H9 (cell line): Measurements from ENCODE around the gene OSTN. TPM values are rescaled to one million over a fixed set of nuclear protein-coding genes. Genes with fewer than 3 reads are reported as not detected.

Experiments used
- DNase-seq: peaks from one replicate; pipeline ENCODE4 v3.0.0-alpha.2; 2017
- H2AFZ ChIP-seq: one replicate; pipeline ENCODE4 v1.6.1; 2013; ENCODE audit warnings: mild to moderate bottlenecking, low read length, control low read depth, moderate library complexity
- H2AK5ac ChIP-seq: 2 replicates; pipeline ENCODE4 v1.6.1; 2013; ENCODE audit warnings: low read length, control low read depth, mixed read lengths; ENCODE audit not compliant: insufficient read length
- H2BK120ac ChIP-seq: one replicate; pipeline ENCODE4 v1.6.1; 2013; ENCODE audit warnings: low read depth, mild to moderate bottlenecking, low read length, control low read depth, inconsistent platforms; ENCODE audit not compliant: poor library complexity, severe bottlenecking
- H2BK12ac ChIP-seq: 2 replicates; pipeline ENCODE4 v1.6.1; 2013; ENCODE audit warnings: low read length, control low read depth, mixed read lengths, low read depth; ENCODE audit not compliant: insufficient read length
- H2BK15ac ChIP-seq: 2 replicates; pipeline ENCODE4 v1.6.1; 2013; ENCODE audit warnings: low read depth, low read length, control low read depth
- H2BK20ac ChIP-seq: one replicate; pipeline ENCODE4 v1.6.1; 2013; ENCODE audit warnings: low read depth, mild to moderate bottlenecking, low read length, control low read depth, inconsistent platforms; ENCODE audit not compliant: poor library complexity, severe bottlenecking
- H2BK5ac ChIP-seq: 2 replicates; pipeline ENCODE4 v1.6.1; 2013; ENCODE audit warnings: low read length, control low read depth, mixed read lengths; ENCODE audit not compliant: insufficient read length
- H3K14ac ChIP-seq: 2 replicates; pipeline ENCODE4 v1.6.1; 2013; ENCODE audit warnings: low read length, control low read depth; ENCODE audit not compliant: insufficient read depth
- H3K18ac ChIP-seq: 2 replicates; pipeline ENCODE4 v1.6.1; 2013; ENCODE audit warnings: low read depth, mild to moderate bottlenecking, mixed read lengths, low read length, control low read depth; ENCODE audit not compliant: insufficient read length
- H3K23ac ChIP-seq: 2 replicates; pipeline ENCODE4 v1.6.1; 2013; ENCODE audit warnings: low read length, control low read depth, mixed read lengths, low read depth; ENCODE audit not compliant: insufficient read length
- H3K23me2 ChIP-seq: 2 replicates; pipeline ENCODE4 v1.6.1; 2013; ENCODE audit warnings: low read depth, mild to moderate bottlenecking, mixed read lengths, low read length, control low read depth; ENCODE audit not compliant: insufficient read length, poor library complexity, severe bottlenecking
- H3K27ac ChIP-seq: 2 replicates; pipeline ENCODE4 v1.5.1; 2013; ENCODE audit warnings: low read length, control low read depth, mixed read lengths, low read depth; ENCODE audit not compliant: insufficient read length
- H3K27me3 ChIP-seq: 2 replicates; pipeline ENCODE4 v1.6.1; 2013; ENCODE audit warnings: low read length, control low read depth, inconsistent platforms; ENCODE audit not compliant: insufficient read depth
- H3K4ac ChIP-seq: 2 replicates; pipeline ENCODE4 v1.6.1; 2013; ENCODE audit warnings: low read depth, mild to moderate bottlenecking, control low read depth, inconsistent platforms, low read length, moderate library complexity
- H3K4me1 ChIP-seq: 2 replicates; pipeline ENCODE4 v1.6.1; 2013; ENCODE audit warnings: low read length, control low read depth, inconsistent platforms; ENCODE audit not compliant: insufficient read depth
- H3K4me2 ChIP-seq: 2 replicates; pipeline ENCODE4 v1.6.1; 2013; ENCODE audit warnings: low read length, control low read depth, mixed read lengths; ENCODE audit not compliant: insufficient read length, insufficient read depth
- H3K56ac ChIP-seq: 2 replicates; pipeline ENCODE4 v1.6.1; 2013; ENCODE audit warnings: low read depth, mild to moderate bottlenecking, mixed read lengths, low read length, control low read depth; ENCODE audit not compliant: insufficient read length
- H3K79me1 ChIP-seq: 2 replicates; pipeline ENCODE4 v1.6.1; 2013; ENCODE audit warnings: low read depth, mild to moderate bottlenecking, moderate library complexity, low read length, control low read depth, inconsistent platforms; ENCODE audit not compliant: insufficient read depth, poor library complexity, severe bottlenecking
- H3K79me2 ChIP-seq: 2 replicates; pipeline ENCODE4 v1.6.1; 2013; ENCODE audit warnings: low read length, control low read depth, inconsistent platforms; ENCODE audit not compliant: insufficient read depth
- H3K9ac ChIP-seq: 2 replicates; pipeline ENCODE4 v1.6.1; 2013; ENCODE audit warnings: low read length, control low read depth, mixed read lengths; ENCODE audit not compliant: insufficient read length; ENCODE audit errors: extremely low read depth
- H3K9me3 ChIP-seq: one replicate; pipeline ENCODE4 v1.6.1; 2013; ENCODE audit warnings: low read depth, low read length, inconsistent platforms; ENCODE audit not compliant: control insufficient read depth
- H3T11ph ChIP-seq: one replicate; pipeline ENCODE4 v1.6.1; 2013; ENCODE audit warnings: mild to moderate bottlenecking, low read length, control low read depth, inconsistent platforms
- H4K20me1 ChIP-seq: one replicate; pipeline ENCODE4 v1.6.1; 2013; ENCODE audit not compliant: control insufficient read depth, insufficient read length, insufficient read depth
- H4K5ac ChIP-seq: 2 replicates; pipeline ENCODE4 v1.6.1; 2013; ENCODE audit warnings: low read depth, mild to moderate bottlenecking, mixed read lengths, low read length, control low read depth; ENCODE audit not compliant: insufficient read length
- H4K8ac ChIP-seq: replicated peaks from 2 replicates; pipeline ENCODE4 v1.6.1; 2013; ENCODE audit warnings: low read length, control low read depth, mixed read lengths, low read depth; ENCODE audit not compliant: insufficient read length
- H4K91ac ChIP-seq: 2 replicates; pipeline ENCODE4 v1.6.1; 2013; ENCODE audit warnings: low read depth, mild to moderate bottlenecking, moderate library complexity, mixed read lengths, low read length, control low read depth; ENCODE audit not compliant: insufficient read length
- H3K27ac Mint-ChIP-seq, 3 experiments: 2 replicates in 2 of 3; 3 replicates in 1 of 3; pipeline ENCODE4 v1.8.0; 2020 to 2021; ENCODE audit warnings: mixed read lengths in 3 of 3, mild to moderate bottlenecking in 1 of 3, moderate library complexity in 1 of 3
- H3K27me3 Mint-ChIP-seq: 2 replicates; pipeline ENCODE4 v1.8.0; 2021; ENCODE audit warnings: low read depth, mild to moderate bottlenecking, moderate library complexity, mixed read lengths
- H3K36me3 Mint-ChIP-seq, 3 experiments: 2 replicates in 2 of 3; 3 replicates in 1 of 3; pipeline ENCODE4 v1.8.0; 2020 to 2021; ENCODE audit warnings: low read depth in 3 of 3, mixed read lengths in 3 of 3; ENCODE audit not compliant: insufficient read depth in 1 of 3
- H3K4me1 Mint-ChIP-seq, 2 experiments: 2 replicates each; pipeline ENCODE4 v1.8.0; 2020; ENCODE audit warnings: mixed read lengths in 2 of 2
- H3K4me3 Mint-ChIP-seq, 2 experiments: 2 replicates in 1 of 2; 3 replicates in 1 of 2; pipeline ENCODE4 v1.8.0; 2020 to 2021; ENCODE audit warnings: mild to moderate bottlenecking in 2 of 2, mixed read lengths in 2 of 2, moderate library complexity in 1 of 2
- H3K9me3 Mint-ChIP-seq, 2 experiments: 2 replicates in 1 of 2; 3 replicates in 1 of 2; pipeline ENCODE4 v1.8.0; 2020; ENCODE audit warnings: mild to moderate bottlenecking in 2 of 2, mixed read lengths in 2 of 2, moderate library complexity in 1 of 2
- CTCF ChIP-seq: fragments of 200-600 bp; sonication (generic); conservative IDR thresholded peaks from 3 replicates; pipeline ENCODE4 v1.8.0; 2021; ENCODE audit warnings: antibody characterized with exemption, mild to moderate bottlenecking
- WGBS: extraction: QIAGEN DNeasy Blood & Tissue Kit; methylation state at CpG from one replicate; pipeline ENCODE4 v1.1.7; 2013; ENCODE audit warnings: missing lambda C conversion rate, low lambda C conversion rate, mixed read lengths; ENCODE audit not compliant: insufficient read length; ENCODE audit errors: extremely low coverage; 5-methylcytosine and 5-hydroxymethylcytosine counted together
- total RNA-seq: library from RNA; stranded (reverse); gene quantifications from 2 replicates; pipeline ENCODE4 v1.2.1, GENCODE V29; 2021

OSTN gene
- total RNA-seq, 1 experiment from 2014 or later, result 0.07 TPM

GRCh38 chr3:191313296-191313695 is 114.3 kb downstream of the OSTN start:
- Histone ChIP-seq H3K27me3 (no peaks in the 10 kb centered on the region), H3K23me2 (no peaks in the 10 kb centered on the region), H3K23ac (no peak overlapping the region), H3K14ac (no peak overlapping the region), H3T11ph (no peak overlapping the region), H2BK120ac (no peak overlapping the region), H4K91ac (no peak overlapping the region), H3K18ac (no peak overlapping the region), H2BK5ac (no peak overlapping the region), H2BK12ac (no peak overlapping the region), H4K8ac (no peak overlapping the region), H3K4me2 (no peak overlapping the region), H3K79me1 (no peaks in the 10 kb centered on the region), H3K9me3 (no peaks in the 10 kb centered on the region), H2BK15ac (no peak overlapping the region), H3K27ac (no peak overlapping the region), H2AK5ac (no peak overlapping the region), H3K4ac (no peak overlapping the region), H4K5ac (no peak overlapping the region), H3K4me1 (no peaks in the 10 kb centered on the region), H4K20me1 (no peaks in the 10 kb centered on the region), H3K56ac (no peak overlapping the region), H3K79me2 (no peaks in the 10 kb centered on the region), H3K9ac (no peak overlapping the region), H2AFZ (no peak overlapping the region), H2BK20ac (no peak overlapping the region)
- WGBS, result no CpG with 5 or more reads among the region's 2 CpGs
- Mint-ChIP-seq H3K4me1 (no peaks in the 10 kb centered on the region), H3K4me3 (no peak overlapping the region), H3K27ac (no peak overlapping the region), H3K27me3 (no peaks in the 10 kb centered on the region), H3K36me3 (no peaks in the 10 kb centered on the region; a peak in 1 of 7 replicates), H3K9me3 (no peaks in the 10 kb centered on the region)
- DNase-seq, result no peak
- no peak for TF ChIP-seq CTCF
